Neural progenitor cell (in vitro differentiated cells): ENCODE data around the gene PILRA.

Experiments
- CTCF ChIP-seq: fragments of 200-600 bp; sonication (generic); IDR thresholded peaks from 2 replicates; pipeline ENCODE4 v1.5.1; 2017; ENCODE audit warnings: antibody characterized with exemption, mild to moderate bottlenecking
- EZH2 ChIP-seq: fragments of 200-600 bp; sonication (generic); IDR thresholded peaks from 2 replicates; pipeline ENCODE4 v1.6.1; 2017; ENCODE audit warnings: antibody characterized with exemption, mild to moderate bottlenecking, moderate library complexity
- EZH2phosphoT487 ChIP-seq: fragments of 200-600 bp; sonication (generic); IDR thresholded peaks from 2 replicates; pipeline ENCODE4 v1.6.1; 2017; ENCODE audit warnings: antibody characterized with exemption

- no peak for TF ChIP-seq CTCF
- TF ChIP-seq EZH2: no peak
- no peak for TF ChIP-seq EZH2phosphoT487
These were observed 62.4 kb downstream of the PILRA start for GRCh38 chr7:100435401-100436304.
